BE2C (cell line): ENCODE data around the gene CALHM4.

Experiments used
- DNase-seq: peaks from one replicate; pipeline ENCODE4 v3.0.0-alpha.2; 2020
- H3K27me3 ChIP-seq: fragments of 250-450 bp; sonication (Bioruptor Pico); 2 replicates; pipeline ENCODE4 v1.5.1; 2020; ENCODE audit warnings: mild to moderate bottlenecking
- H3K36me3 ChIP-seq: fragments of 250-450 bp; sonication (Bioruptor Pico); 2 replicates; pipeline ENCODE4 v1.5.1; 2020; ENCODE audit warnings: mild to moderate bottlenecking
- H3K4me1 ChIP-seq: fragments of 250-450 bp; sonication (Bioruptor Pico); 2 replicates; pipeline ENCODE4 v1.5.1; 2020
- H3K4me3 ChIP-seq: 2 replicates; pipeline ENCODE4 v1.5.1; 2011; ENCODE audit warnings: low read depth, low read length
- H3K9me3 ChIP-seq: fragments of 250-450 bp; sonication (Bioruptor Pico); 2 replicates; pipeline ENCODE4 v1.5.1; 2020
- TF ChIP-seq, protein P1 (sequence below): IDR thresholded peaks from 2 replicates; pipeline ENCODE4 v1.5.1; 2012; ENCODE audit warnings: mild to moderate bottlenecking, low read depth, low read length

The CALHM4 gene

DNA sequence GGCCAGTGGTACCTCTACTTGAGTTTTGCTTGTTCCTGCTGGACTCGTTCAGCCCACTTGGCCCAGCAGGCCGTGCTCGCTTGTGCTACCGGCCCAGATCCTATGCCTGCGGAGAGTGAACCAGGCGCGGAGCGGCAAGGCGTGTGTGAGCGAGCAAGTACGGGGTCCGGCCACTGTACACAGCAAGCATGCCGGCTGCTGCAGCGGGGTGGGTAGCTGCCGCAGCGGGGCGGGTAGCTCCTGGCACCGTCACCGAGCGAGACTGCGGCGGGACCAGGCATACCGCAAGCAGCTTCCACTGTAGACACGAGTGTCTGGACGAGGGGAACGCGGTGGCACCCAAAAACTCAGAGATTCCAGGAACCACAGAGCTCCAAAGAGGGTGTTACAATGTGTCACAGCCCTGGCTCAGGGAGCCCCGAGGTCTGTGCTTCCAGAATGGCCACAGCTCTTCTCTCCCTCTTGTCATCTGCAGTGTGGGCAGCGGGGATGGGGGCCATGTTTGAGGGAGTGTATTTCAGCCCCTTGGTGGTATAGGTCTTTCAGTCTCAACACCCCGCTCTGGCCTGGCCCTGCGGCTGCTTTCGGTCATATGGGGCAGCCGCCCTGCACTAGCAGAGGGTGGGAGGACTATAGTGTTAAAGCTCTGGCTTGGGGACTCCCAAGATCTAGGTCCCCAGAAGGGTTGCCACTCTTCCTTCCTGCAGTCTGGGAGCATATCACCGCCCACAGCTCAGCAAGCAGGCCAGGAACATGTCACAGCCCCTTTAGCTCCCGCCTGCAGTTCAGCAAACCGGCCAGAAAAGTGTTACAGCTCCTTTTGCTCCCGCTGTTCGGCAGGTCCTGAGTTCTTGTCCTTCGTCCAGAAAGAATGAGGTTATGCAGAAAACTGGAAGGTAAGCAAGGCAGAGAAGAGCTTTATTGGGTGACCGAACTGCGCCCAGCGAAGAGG, 11.6 kb downstream of the CALHM4 start:
- TF ChIP-seq, protein P1, sequence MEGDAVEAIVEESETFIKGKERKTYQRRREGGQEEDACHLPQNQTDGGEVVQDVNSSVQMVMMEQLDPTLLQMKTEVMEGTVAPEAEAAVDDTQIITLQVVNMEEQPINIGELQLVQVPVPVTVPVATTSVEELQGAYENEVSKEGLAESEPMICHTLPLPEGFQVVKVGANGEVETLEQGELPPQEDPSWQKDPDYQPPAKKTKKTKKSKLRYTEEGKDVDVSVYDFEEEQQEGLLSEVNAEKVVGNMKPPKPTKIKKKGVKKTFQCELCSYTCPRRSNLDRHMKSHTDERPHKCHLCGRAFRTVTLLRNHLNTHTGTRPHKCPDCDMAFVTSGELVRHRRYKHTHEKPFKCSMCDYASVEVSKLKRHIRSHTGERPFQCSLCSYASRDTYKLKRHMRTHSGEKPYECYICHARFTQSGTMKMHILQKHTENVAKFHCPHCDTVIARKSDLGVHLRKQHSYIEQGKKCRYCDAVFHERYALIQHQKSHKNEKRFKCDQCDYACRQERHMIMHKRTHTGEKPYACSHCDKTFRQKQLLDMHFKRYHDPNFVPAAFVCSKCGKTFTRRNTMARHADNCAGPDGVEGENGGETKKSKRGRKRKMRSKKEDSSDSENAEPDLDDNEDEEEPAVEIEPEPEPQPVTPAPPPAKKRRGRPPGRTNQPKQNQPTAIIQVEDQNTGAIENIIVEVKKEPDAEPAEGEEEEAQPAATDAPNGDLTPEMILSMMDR, result no peak
- H3K36me3 ChIP-seq, result no peaks in the 10 kb centered on the region
- H3K4me3 ChIP-seq, result peak overlapping the region; percentile 43
- no peaks in the 10 kb centered on the region; the same call in 1 of the 2 replicates for H3K27me3 ChIP-seq
- peak; percentile 45 for DNase-seq
- H3K4me1 ChIP-seq, result no peaks in the 10 kb centered on the region; the same call in 1 of the 2 replicates
- no peaks in the 10 kb centered on the region for H3K9me3 ChIP-seq

DNA sequence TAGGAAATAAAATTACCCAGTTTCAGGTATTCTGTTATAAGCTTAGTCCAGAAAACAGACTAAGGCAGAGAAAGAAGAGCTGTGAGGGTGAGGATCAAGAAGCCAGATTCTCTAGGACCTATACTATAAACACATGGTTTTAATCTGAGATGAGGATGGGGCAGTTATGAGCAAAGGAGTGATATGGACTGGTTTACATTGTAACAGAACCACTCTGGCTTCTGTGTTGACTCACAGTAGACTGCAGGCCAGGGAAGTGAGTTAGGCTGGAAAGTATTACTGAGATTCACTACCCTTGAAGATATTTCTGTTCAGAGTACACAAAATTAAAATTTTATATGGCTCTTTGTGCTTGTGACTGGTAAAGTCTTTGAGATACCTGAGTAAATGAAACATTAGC, 14.6 kb downstream of the CALHM4 start:
- DNase-seq, result no peak
- no peaks in the 10 kb centered on the region; the same call in 1 of the 2 replicates for H3K4me1 ChIP-seq
- no peaks in the 10 kb centered on the region; the same call in 1 of the 2 replicates for H3K27me3 ChIP-seq
- H3K36me3 ChIP-seq, result no peaks in the 10 kb centered on the region
- TF ChIP-seq, protein P1, result no peak
- no peak overlapping the region for H3K4me3 ChIP-seq
- H3K9me3 ChIP-seq, result no peaks in the 10 kb centered on the region

DNA sequence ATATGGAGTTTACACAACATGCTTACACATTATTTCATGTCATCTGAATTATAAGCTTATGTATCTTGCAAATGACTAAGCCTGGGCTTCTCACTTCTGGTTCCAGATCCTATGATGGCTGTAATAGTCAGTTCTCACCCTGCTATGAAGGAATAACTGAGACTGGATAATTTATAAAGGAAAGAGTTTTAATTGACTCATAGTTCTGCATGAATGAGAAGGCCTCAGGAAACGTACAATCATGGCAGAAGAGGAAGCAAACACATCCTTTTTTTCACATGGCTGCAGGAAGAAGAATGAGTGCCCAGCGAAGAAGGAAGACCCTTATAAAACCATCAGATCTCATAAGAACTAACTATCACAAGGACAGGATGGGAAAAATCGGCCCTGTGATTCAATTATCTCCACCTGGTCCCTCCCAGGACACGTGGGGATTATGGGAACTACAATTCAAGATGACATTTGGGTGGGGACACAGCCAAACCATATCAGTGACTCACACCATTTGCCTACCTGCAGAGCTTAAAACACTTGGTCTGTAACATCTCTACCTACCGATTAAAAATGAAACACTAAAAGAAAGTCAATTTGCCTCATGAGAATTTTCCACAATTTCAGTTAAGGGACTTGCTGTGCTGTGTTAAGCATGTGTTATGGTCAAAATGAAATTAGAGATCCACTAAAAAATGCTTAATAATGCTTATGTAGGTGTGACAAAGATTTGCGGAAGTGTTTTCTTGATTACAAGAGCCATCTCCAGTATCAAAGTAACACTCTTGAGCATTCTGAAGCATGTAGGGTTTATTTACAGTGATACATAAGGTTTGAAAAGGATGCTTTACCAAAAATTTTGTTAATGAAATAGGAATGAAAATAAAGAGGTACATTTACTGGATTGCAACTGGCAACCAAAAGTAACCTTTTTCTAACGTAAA, 15.5 kb downstream of the CALHM4 start:
- Histone ChIP-seq H3K9me3 (no peaks in the 10 kb centered on the region), H3K4me1 (no peaks in the 10 kb centered on the region; the same call in 1 of the 2 replicates), H3K4me3 (no peak overlapping the region), H3K27me3 (no peaks in the 10 kb centered on the region; the same call in 1 of the 2 replicates), H3K36me3 (peaks cover 4% of the 10 kb centered on the region)
- TF ChIP-seq, protein P1, result no peak
- DNase-seq, result no peak

DNA sequence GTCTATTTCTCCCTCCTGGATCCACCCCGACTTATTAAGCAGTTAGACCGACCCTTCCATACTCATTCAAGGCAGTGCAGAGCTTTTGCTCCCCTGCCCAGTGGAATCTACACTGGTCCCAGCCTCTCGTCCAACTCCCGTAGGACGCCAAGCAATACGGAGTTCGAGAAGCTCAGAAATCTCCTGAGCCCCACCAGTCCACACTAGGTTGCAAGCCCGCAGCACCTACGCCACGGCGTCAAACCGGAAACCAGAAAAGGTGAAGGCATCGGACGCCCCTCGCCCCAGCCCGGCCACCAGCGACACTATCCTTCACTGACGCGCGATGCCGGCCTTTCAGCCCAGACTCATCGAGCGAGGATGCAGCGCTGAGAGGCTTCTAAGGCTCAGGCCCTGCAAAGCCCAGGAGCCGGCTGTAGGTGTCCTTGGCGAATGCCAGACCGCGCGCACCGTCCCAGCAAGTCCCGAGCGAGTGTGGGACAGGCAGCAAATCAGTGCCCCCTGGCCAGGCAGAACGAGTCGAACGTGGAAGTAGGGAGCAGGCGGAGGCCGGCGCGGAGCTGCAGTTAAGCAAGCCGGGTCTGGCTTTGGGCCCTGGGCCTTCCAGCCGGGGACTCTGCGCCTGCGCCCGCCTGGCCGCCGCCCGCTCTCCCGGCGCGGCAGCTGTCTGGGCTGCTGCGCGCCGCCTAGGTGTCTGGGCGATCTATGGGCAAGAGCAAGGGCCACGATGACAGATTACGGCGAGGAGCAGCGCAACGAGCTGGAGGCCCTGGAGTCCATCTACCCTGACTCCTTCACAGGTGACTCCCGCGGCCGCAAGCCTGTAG, 17.5 kb downstream of the CALHM4 start, which contains the start of gene RWDD1:
RWDD1 (plus strand) TSS at position 649 of the 827 bp plus-strand sequence; CDS start at position 728, 79 bp downstream.
- H3K36me3 ChIP-seq, result peaks cover 13% of the 10 kb centered on the region
- TF ChIP-seq, protein P1, result no peak
- no peaks in the 10 kb centered on the region for H3K9me3 ChIP-seq
- H3K4me1 ChIP-seq, result no peaks in the 10 kb centered on the region; the same call in 1 of the 2 replicates
- no peaks in the 10 kb centered on the region for H3K27me3 ChIP-seq
- peak within 1 kb of the TSS; percentile 98 for H3K4me3 ChIP-seq
- DNase-seq, result peak; percentile 99

DNA sequence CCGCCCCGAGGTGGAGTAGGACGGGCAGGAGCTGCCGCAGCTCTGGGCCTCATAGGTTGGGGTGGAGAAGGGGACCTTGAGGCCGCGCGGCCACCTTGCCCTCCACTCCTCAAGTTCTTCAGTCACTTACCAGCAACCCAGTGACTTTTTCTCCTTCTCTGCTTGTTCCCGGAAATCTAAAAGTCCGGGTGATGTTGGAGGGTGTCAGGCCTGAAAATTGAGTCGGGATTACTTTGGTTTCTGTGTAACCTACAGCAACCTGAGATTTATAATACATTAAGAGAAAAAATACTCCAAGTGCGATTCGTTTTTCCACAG, 18.1 kb downstream of the CALHM4 start:
- Histone ChIP-seq H3K27me3 (no peaks in the 10 kb centered on the region), H3K9me3 (no peaks in the 10 kb centered on the region), H3K4me1 (no peaks in the 10 kb centered on the region; the same call in 1 of the 2 replicates), H3K36me3 (peaks cover 17% of the 10 kb centered on the region), H3K4me3 (peak overlapping the region; percentile 98)
- TF ChIP-seq, protein P1, result no peak
- DNase-seq, result no peak
